Smooth muscle cell (in vitro differentiated cells): Measurements from ENCODE around the gene PRDM5. TPM values are rescaled to one million over a fixed set of nuclear protein-coding genes. Genes with fewer than 3 reads are reported as not detected.

Experiments used
- DNase-seq: peaks from one replicate; lab custom pipeline; 2025; ENCODE audit not compliant: unreplicated experiment; lab: John Stamatoyannopoulos, UW
- H2AFZ ChIP-seq: fragments of 200-600 bp; sonication (generic); 2 replicates; pipeline ENCODE4 v1.6.0; 2016; ENCODE audit warnings: antibody characterized with exemption, low read depth, mild to moderate bottlenecking
- H3F3A ChIP-seq: fragments of 200-600 bp; sonication (generic); 2 replicates; pipeline ENCODE4 v1.6.0; 2017; ENCODE audit warnings: antibody characterized with exemption, low read depth
- H3K27ac ChIP-seq: fragments of 200-600 bp; sonication (generic); 2 replicates; pipeline ENCODE4 v1.5.1; 2016; ENCODE audit warnings: low read depth, mild to moderate bottlenecking
- H3K27me3 ChIP-seq: fragments of 200-600 bp; sonication (generic); 2 replicates; pipeline ENCODE4 v1.6.1; 2016; ENCODE audit warnings: low read depth, mild to moderate bottlenecking
- H3K36me3 ChIP-seq: fragments of 200-600 bp; sonication (generic); 2 replicates; pipeline ENCODE4 v1.5.1; 2016; ENCODE audit warnings: low read depth
- H3K4me1 ChIP-seq: fragments of 200-600 bp; sonication (generic); 2 replicates; pipeline ENCODE4 v1.5.1; 2016; ENCODE audit warnings: low read depth
- H3K4me2 ChIP-seq: fragments of 200-600 bp; sonication (generic); 2 replicates; pipeline ENCODE4 v1.6.0; 2016; ENCODE audit warnings: mild to moderate bottlenecking
- H3K4me3 ChIP-seq: fragments of 200-600 bp; sonication (generic); 2 replicates; pipeline ENCODE4 v1.5.1; 2016; ENCODE audit warnings: mild to moderate bottlenecking
- H3K79me2 ChIP-seq: fragments of 200-600 bp; sonication (generic); 2 replicates; pipeline ENCODE4 v1.6.0; 2016; ENCODE audit warnings: low read depth, mild to moderate bottlenecking
- H3K9ac ChIP-seq: fragments of 200-600 bp; sonication (generic); 2 replicates; pipeline ENCODE4 v1.6.0; 2016; ENCODE audit warnings: low read depth
- H3K9me3 ChIP-seq: fragments of 200-600 bp; sonication (generic); replicated peaks from 2 replicates; pipeline ENCODE4 v1.5.1; 2016; ENCODE audit warnings: low read depth
- H4K20me1 ChIP-seq: fragments of 200-600 bp; sonication (generic); 2 replicates; pipeline ENCODE4 v1.6.0; 2016; ENCODE audit warnings: low read depth
- CTCF ChIP-seq: fragments of 200-600 bp; sonication (generic); IDR thresholded peaks from 2 replicates; pipeline ENCODE4 v1.5.1; 2017; ENCODE audit warnings: borderline replicate concordance, mild to moderate bottlenecking, antibody characterized with exemption; ENCODE audit not compliant: insufficient read depth, poor library complexity, severe bottlenecking
- WGBS: methylation state at CpG from one replicate; pipeline ENCODE4 v1.1.7; 2016; ENCODE audit warnings: low lambda C conversion rate; 5-methylcytosine and 5-hydroxymethylcytosine counted together
- polyA plus RNA-seq: library from polyadenylated mRNA; unstranded; fragments of >200 nt; fragmentation: Nextera tagmentation; extraction: Ambion mirVana; gene quantifications from 2 replicates; pipeline ENCODE4 v1.2.1, GENCODE V29; 2016
- total RNA-seq: library from RNA; depleted of rRNA; stranded (reverse); fragments of >200 nt; gene quantifications from 2 replicates; pipeline ENCODE4 v1.2.3, GENCODE V29; 2014

Gene PRDM5
- total and polyA plus RNA-seq, 2 experiments from 2014 or later: 3.3 to 8.6 TPM

GRCh38 chr4:120861852-120862251 lies 60.7 kb downstream of the PRDM5 start:
- Histone ChIP-seq H3K27me3 (no peaks in the 10 kb centered on the region), H3K4me1 (peaks cover 11% of the 10 kb centered on the region), H3K27ac (no peak overlapping the region), H2AFZ (no peak overlapping the region), H3K36me3 (no peaks in the 10 kb centered on the region), H3F3A (no peaks in the 10 kb centered on the region), H3K9me3 (no peaks in the 10 kb centered on the region), H3K79me2 (no peaks in the 10 kb centered on the region), H4K20me1 (no peaks in the 10 kb centered on the region), H3K4me3 (no peak overlapping the region), H3K4me2 (no peak overlapping the region), H3K9ac (no peak overlapping the region)
- no peak for TF ChIP-seq CTCF
- no peak for DNase-seq

GRCh38 chr4:120858776-120859175 lies 63.8 kb downstream of the PRDM5 start:
- Histone ChIP-seq H3F3A (no peaks in the 10 kb centered on the region), H3K79me2 (no peaks in the 10 kb centered on the region), H3K36me3 (no peaks in the 10 kb centered on the region), H3K9ac (no peak overlapping the region), H4K20me1 (no peaks in the 10 kb centered on the region), H3K4me1 (no peaks in the 10 kb centered on the region), H3K4me3 (no peak overlapping the region), H3K9me3 (no peaks in the 10 kb centered on the region), H3K4me2 (no peak overlapping the region), H3K27me3 (no peaks in the 10 kb centered on the region), H2AFZ (no peak overlapping the region), H3K27ac (no peak overlapping the region)
- TF ChIP-seq CTCF: no peak
- DNase-seq: no peak
- WGBS: 68% methylated on average over 3 of the region's 3 CpGs

- no peaks in the 10 kb centered on the region for H3K4me1 ChIP-seq
- no peak for TF ChIP-seq CTCF
- no peak overlapping the region for H3K4me2 ChIP-seq
- H3K9ac ChIP-seq: no peak overlapping the region
- H3K4me3 ChIP-seq: no peak overlapping the region
- no peaks in the 10 kb centered on the region for H4K20me1 ChIP-seq
- no peak overlapping the region for H3K27ac ChIP-seq
- no peaks in the 10 kb centered on the region for H3K9me3 ChIP-seq
- DNase-seq: no peak
- no peaks in the 10 kb centered on the region for H3K79me2 ChIP-seq
- H3K36me3 ChIP-seq: no peaks in the 10 kb centered on the region
- no peaks in the 10 kb centered on the region for H3K27me3 ChIP-seq
- 88% methylated on average over 3 of the region's 3 CpGs for whole genome bisulfite sequencing
- H3F3A ChIP-seq: no peaks in the 10 kb centered on the region
- H2AFZ ChIP-seq: no peak overlapping the region
Observed at GRCh38 chr4:120857312-120857711, 65.2 kb downstream of the PRDM5 start.

GRCh38 chr4:120856294-120856693 lies 66.2 kb downstream of the PRDM5 start:
- H3K27ac ChIP-seq: no peak overlapping the region
- H4K20me1 ChIP-seq: no peaks in the 10 kb centered on the region
- H3F3A ChIP-seq: no peaks in the 10 kb centered on the region
- H2AFZ ChIP-seq: no peak overlapping the region
- no peak overlapping the region for H3K4me3 ChIP-seq
- no peak overlapping the region for H3K9ac ChIP-seq
- no peaks in the 10 kb centered on the region for H3K79me2 ChIP-seq
- H3K9me3 ChIP-seq: no peaks in the 10 kb centered on the region
- H3K27me3 ChIP-seq: no peaks in the 10 kb centered on the region
- DNase-seq: no peak
- H3K4me2 ChIP-seq: no peak overlapping the region
- TF ChIP-seq CTCF: no peak
- no peaks in the 10 kb centered on the region for H3K4me1 ChIP-seq
- H3K36me3 ChIP-seq: no peaks in the 10 kb centered on the region
- 84% methylated on average over 2 of the region's 2 CpGs for WGBS
